ENCODE data around the gene LRRC7. TPM values are rescaled to one million over a fixed set of nuclear protein-coding genes. Genes with fewer than 3 reads are reported as not detected.

LRRC7 gene
- total RNA-seq, 2 donors from 2014 or later, result 2.8 to 3.0 TPM

DNA sequence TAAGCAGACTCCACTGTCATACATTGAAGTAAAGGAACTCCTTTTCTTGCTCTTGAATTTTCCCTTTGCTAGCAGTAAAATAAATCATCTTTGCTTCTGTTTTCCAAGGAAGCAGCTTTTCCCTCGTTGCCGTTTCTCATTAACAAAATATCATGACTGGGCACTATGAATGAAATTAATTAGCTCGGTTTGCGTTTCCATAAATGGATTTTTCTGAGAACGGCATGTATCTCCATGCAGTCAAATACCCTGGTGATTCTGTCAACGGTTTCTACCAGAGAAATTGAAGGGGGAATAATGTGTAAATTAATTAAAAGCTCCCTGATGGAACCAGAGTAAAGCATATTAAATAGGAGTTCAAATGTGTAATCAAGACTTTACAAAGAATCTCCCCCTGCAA is 372.5 kb downstream of the LRRC7 start:
- Histone ChIP-seq H3K27ac (no peak overlapping the region), H3K27me3 (replicated peaks; ENCODE audit: insufficient read depth) (no peaks in the 10 kb centered on the region), H3K9me3 (no peaks in the 10 kb centered on the region), H3K36me3 (no peaks in the 10 kb centered on the region), H3K4me3 (no peak overlapping the region), H3K4me1 (replicated peaks) (no peaks in the 10 kb centered on the region)
- intact Hi-C loops (cut with DNase I), result no loop called here
- 76% methylated on average over 6 of the region's 6 CpGs for WGBS
- TF ChIP-seq, protein P1, sequence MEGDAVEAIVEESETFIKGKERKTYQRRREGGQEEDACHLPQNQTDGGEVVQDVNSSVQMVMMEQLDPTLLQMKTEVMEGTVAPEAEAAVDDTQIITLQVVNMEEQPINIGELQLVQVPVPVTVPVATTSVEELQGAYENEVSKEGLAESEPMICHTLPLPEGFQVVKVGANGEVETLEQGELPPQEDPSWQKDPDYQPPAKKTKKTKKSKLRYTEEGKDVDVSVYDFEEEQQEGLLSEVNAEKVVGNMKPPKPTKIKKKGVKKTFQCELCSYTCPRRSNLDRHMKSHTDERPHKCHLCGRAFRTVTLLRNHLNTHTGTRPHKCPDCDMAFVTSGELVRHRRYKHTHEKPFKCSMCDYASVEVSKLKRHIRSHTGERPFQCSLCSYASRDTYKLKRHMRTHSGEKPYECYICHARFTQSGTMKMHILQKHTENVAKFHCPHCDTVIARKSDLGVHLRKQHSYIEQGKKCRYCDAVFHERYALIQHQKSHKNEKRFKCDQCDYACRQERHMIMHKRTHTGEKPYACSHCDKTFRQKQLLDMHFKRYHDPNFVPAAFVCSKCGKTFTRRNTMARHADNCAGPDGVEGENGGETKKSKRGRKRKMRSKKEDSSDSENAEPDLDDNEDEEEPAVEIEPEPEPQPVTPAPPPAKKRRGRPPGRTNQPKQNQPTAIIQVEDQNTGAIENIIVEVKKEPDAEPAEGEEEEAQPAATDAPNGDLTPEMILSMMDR (IDR thresholded peaks at IDR 0.05), result no peak
- no peak for TF ChIP-seq POLR2A (IDR thresholded peaks at IDR 0.05)
- TF ChIP-seq POLR2AphosphoS5 (IDR thresholded peaks at IDR 0.05), result no peak
- no peak for DNase-seq (ENCODE audit: low spot score)

DNA sequence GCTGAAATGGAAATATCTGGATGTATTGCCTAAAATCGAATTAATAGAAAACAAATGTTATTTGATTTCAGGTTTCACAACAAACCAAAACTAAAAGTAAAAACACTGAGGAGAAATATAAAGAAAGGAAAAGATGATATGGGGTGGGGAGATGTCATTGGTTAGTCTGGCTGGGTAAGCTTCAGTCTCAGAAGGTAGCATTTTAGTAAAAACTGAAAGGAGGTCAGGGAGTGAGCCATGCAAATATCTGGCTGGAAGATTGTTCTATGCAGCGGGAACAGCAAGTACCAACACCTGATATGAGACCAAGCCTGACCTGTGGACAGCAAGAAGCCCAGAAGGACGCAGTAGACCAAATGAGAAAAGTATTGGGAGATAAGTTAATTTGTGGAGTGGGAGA is 373.1 kb downstream of the LRRC7 start:
- no peak for DNase-seq (ENCODE audit: low spot score)
- Histone ChIP-seq H3K4me1 (replicated peaks) (no peaks in the 10 kb centered on the region), H3K4me3 (no peak overlapping the region), H3K36me3 (no peaks in the 10 kb centered on the region), H3K27me3 (replicated peaks; ENCODE audit: insufficient read depth) (no peaks in the 10 kb centered on the region), H3K27ac (no peak overlapping the region), H3K9me3 (no peaks in the 10 kb centered on the region)
- intact Hi-C loops (cut with DNase I), result no loop called here
- 89% methylated on average over 3 of the region's 3 CpGs for WGBS
- TF ChIP-seq POLR2AphosphoS5 (IDR thresholded peaks at IDR 0.05), result no peak
- TF ChIP-seq, protein P1 (IDR thresholded peaks at IDR 0.05), result no peak
- TF ChIP-seq POLR2A (IDR thresholded peaks at IDR 0.05), result no peak

DNA sequence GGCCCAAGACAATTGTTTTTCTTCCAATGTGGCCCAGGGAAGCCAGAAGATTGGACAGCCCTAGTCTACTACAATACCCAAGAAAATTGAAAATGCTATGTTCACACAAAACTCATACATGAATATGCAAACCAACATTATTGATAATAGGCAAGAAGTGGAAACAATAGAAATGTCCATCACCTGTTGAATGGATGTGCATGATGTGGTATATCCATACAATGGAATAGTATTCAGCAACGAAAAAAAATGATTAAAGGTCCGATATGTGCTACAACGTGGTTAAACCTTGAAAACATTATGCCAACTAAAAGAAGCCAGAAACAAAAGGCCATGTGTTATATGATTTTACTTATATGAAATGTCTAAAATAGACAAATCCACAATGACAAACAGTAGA is 375.3 kb downstream of the LRRC7 start:
- intact Hi-C loops (cut with DNase I), result no loop called here
- Histone ChIP-seq H3K27ac (no peak overlapping the region), H3K27me3 (replicated peaks; ENCODE audit: insufficient read depth) (no peaks in the 10 kb centered on the region), H3K4me3 (no peak overlapping the region), H3K36me3 (no peaks in the 10 kb centered on the region), H3K4me1 (replicated peaks) (no peaks in the 10 kb centered on the region), H3K9me3 (no peaks in the 10 kb centered on the region)
- DNase-seq (ENCODE audit: low spot score), result no peak
- 91% methylated on average over 3 of the region's 3 CpGs for WGBS
- TF ChIP-seq, protein P1 (IDR thresholded peaks at IDR 0.05), result no peak
- TF ChIP-seq POLR2AphosphoS5 (IDR thresholded peaks at IDR 0.05) (no peak), POLR2A (IDR thresholded peaks at IDR 0.05) (no peak)

DNA sequence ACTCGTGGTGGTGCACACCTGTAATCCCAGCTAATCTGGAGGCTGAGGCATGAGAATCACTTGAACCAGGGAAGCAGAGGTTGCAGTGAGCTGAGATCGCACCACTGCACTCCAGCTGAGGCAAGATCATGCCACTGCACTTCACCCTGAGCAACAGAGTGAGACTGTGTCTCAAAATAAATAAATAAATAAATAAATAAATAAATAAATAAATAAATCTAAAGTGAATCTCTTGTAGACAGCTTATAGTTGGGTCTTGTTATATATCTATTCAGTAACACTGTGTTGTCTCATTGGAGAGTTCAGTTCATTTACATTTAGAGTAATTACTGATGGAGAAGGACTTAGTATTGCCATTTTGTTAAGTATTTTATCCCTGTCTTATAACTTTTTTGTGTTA is 379.2 kb downstream of the LRRC7 start:
- Histone ChIP-seq H3K4me3 (no peak overlapping the region), H3K4me1 (replicated peaks) (no peaks in the 10 kb centered on the region), H3K36me3 (no peaks in the 10 kb centered on the region), H3K9me3 (no peaks in the 10 kb centered on the region), H3K27me3 (replicated peaks; ENCODE audit: insufficient read depth) (no peaks in the 10 kb centered on the region), H3K27ac (no peak overlapping the region)
- 90% methylated on average over 2 of the region's 2 CpGs for WGBS
- intact Hi-C loops (cut with DNase I), result no loop called here
- no peak for DNase-seq (ENCODE audit: low spot score)
- TF ChIP-seq, protein P1 (IDR thresholded peaks at IDR 0.05), result no peak
- TF ChIP-seq POLR2A (IDR thresholded peaks at IDR 0.05) (no peak), POLR2AphosphoS5 (IDR thresholded peaks at IDR 0.05) (no peak)

DNA sequence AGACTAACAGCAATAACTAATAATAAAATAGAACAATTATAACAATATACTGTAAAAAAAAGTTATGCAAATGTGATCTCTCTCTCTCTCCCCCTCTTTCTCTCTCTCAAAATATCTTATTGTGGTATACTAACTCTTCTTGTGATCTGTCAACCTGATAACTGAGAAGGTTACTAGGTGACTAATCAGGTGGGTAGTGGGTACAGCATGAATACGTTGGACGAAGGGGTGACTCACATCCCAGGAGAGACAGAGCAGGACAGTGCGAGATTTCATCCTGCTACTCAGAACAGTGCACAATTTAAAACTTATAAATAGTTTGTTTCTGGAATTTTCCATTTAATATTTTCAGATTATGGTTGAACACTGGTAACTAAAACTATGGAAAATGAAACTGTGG is 380.1 kb downstream of the LRRC7 start:
- Histone ChIP-seq H3K4me3 (no peak overlapping the region), H3K27ac (no peak overlapping the region), H3K4me1 (replicated peaks) (no peaks in the 10 kb centered on the region), H3K9me3 (no peaks in the 10 kb centered on the region), H3K36me3 (no peaks in the 10 kb centered on the region), H3K27me3 (replicated peaks; ENCODE audit: insufficient read depth) (no peaks in the 10 kb centered on the region)
- no peak for TF ChIP-seq POLR2AphosphoS5 (IDR thresholded peaks at IDR 0.05)
- WGBS, result 68% methylated on average over 3 of the region's 3 CpGs
- DNase-seq (ENCODE audit: low spot score), result no peak
- intact Hi-C loops (cut with DNase I), result no loop called here

Data from prostate gland (tissue), 2 donors.